ENCODE results near the gene MRPL53.

Gene MRPL53

GRCh38 chr2:74499940-74500577 is 27.6 kb upstream of the MRPL53 start:
- Histone ChIP-seq H3K4me3 (ENCODE audit: insufficient read length, low read depth) (peak overlapping the region; percentile 39), H3K9ac (ENCODE audit: insufficient read length, low read depth) (no peak overlapping the region), H3K4me1 (ENCODE audit: insufficient read depth, insufficient read length) (peaks cover 23% of the 10 kb centered on the region), H3K27me3 (ENCODE audit: insufficient read depth, insufficient read length) (peaks cover 92% of the 10 kb centered on the region), H3K9me3 (ENCODE audit: insufficient read depth, low read length) (no peaks in the 10 kb centered on the region), H3K36me3 (ENCODE audit: insufficient read depth, insufficient read length, low read length) (peaks cover 5% of the 10 kb centered on the region)
- no peak for TF ChIP-seq ZNF274 (IDR thresholded peaks at IDR 0.05; ENCODE audit: low read depth, low read length)
- no peak for TF ChIP-seq SUZ12 (IDR thresholded peaks at IDR 0.05; ENCODE audit: extremely low read depth, insufficient read depth, insufficient read length)
- DNase-seq (ENCODE audit: low read depth, low spot score), result no peak

DNA sequence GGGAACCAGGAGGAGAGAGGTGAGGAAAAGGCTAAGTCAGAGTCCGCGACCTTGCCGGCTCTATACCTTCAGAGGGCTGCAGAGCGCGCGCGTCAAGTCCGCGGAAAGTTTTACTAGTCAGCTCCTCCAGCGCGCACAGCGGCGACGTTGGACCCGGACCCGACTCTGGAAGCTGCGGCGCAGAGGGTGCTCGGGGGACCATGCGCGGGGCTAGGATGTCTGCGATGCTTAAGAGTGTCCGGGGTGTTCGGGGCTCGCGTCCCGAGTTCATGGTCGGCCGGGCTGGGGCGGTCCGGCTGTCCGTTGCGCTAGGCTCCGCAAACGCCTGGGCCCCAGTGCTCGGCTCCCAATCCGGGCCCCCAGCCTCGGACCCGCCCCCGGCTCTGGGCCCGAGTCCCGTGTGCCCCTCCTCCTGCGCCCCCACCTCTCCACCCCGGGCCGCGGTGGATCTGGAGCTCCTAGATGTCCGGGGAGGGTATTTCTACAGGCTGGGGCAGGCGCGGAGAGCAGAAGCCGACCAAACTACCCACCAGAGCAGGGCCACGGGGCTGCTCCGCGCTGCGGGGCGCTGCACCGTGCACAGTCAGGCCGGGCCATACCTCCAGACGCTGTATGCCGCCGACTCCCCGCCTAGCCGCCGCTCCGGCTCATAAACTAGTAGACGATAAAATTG is 26.9 kb upstream of the MRPL53 start, which contains the start of gene LBX2:
TSS of gene LBX2 (minus strand) at position 337 of the 673 bp plus-strand sequence. CDS start at position 271, 66 bp downstream.
- no peak for DNase-seq (ENCODE audit: low read depth, low spot score)
- no peaks in the 10 kb centered on the region for H3K9me3 ChIP-seq (ENCODE audit: insufficient read depth, low read length)
- peak within 1 kb of the TSS; percentile 39 for H3K4me3 ChIP-seq (ENCODE audit: insufficient read length, low read depth)
- no peak for TF ChIP-seq YY1 (IDR thresholded peaks at IDR 0.05; ENCODE audit: insufficient read depth, insufficient read length)
- TF ChIP-seq SUZ12 (IDR thresholded peaks at IDR 0.05; ENCODE audit: extremely low read depth, insufficient read depth, insufficient read length), result peak; percentile 42
- peak within 1 kb of the TSS; percentile 50 for H3K9ac ChIP-seq (ENCODE audit: insufficient read length, low read depth)
- H3K4me1 ChIP-seq (ENCODE audit: insufficient read depth, insufficient read length), result peaks cover 23% of the 10 kb centered on the region
- peaks cover 92% of the 10 kb centered on the region for H3K27me3 ChIP-seq (ENCODE audit: insufficient read depth, insufficient read length)
- H3K36me3 ChIP-seq (ENCODE audit: insufficient read depth, insufficient read length, low read length), result peaks cover 2% of the 10 kb centered on the region

- peak overlapping the region; percentile 33 for H3K9ac ChIP-seq (ENCODE audit: insufficient read length, low read depth)
- H3K4me1 ChIP-seq (ENCODE audit: insufficient read depth, insufficient read length), result peaks cover 23% of the 10 kb centered on the region
- peaks cover 85% of the 10 kb centered on the region for H3K27me3 ChIP-seq (ENCODE audit: insufficient read depth, insufficient read length)
- no peaks in the 10 kb centered on the region for H3K9me3 ChIP-seq (ENCODE audit: insufficient read depth, low read length)
- peak overlapping the region; percentile 39 for H3K4me3 ChIP-seq (ENCODE audit: insufficient read length, low read depth)
- TF ChIP-seq ZNF274 (IDR thresholded peaks at IDR 0.05; ENCODE audit: low read depth, low read length) (no peak), YY1 (IDR thresholded peaks at IDR 0.05; ENCODE audit: insufficient read depth, insufficient read length) (no peak), SUZ12 (IDR thresholded peaks at IDR 0.05; ENCODE audit: extremely low read depth, insufficient read depth, insufficient read length) (peak; percentile 18)
- peaks cover 9% of the 10 kb centered on the region for H3K36me3 ChIP-seq (ENCODE audit: insufficient read depth, insufficient read length, low read length)
- no peak for DNase-seq (ENCODE audit: low read depth, low spot score)
Observed at GRCh38 chr2:74498500-74499266, 26.2 kb upstream of the MRPL53 start.

GRCh38 chr2:74497777-74498499 is 25.5 kb upstream of the MRPL53 start:
- DNase-seq (ENCODE audit: low read depth, low spot score), result no peak
- H3K9me3 ChIP-seq (ENCODE audit: insufficient read depth, low read length), result no peaks in the 10 kb centered on the region
- peak overlapping the region; percentile 74 for H3K9ac ChIP-seq (ENCODE audit: insufficient read length, low read depth)
- H3K4me1 ChIP-seq (ENCODE audit: insufficient read depth, insufficient read length), result peaks cover 23% of the 10 kb centered on the region
- H3K4me3 ChIP-seq (ENCODE audit: insufficient read length, low read depth), result peak overlapping the region; percentile 39
- H3K27me3 ChIP-seq (ENCODE audit: insufficient read depth, insufficient read length), result peaks cover 78% of the 10 kb centered on the region
- H3K36me3 ChIP-seq (ENCODE audit: insufficient read depth, insufficient read length, low read length), result peaks cover 16% of the 10 kb centered on the region
- TF ChIP-seq ZNF274 (IDR thresholded peaks at IDR 0.05; ENCODE audit: low read depth, low read length), result no peak
- no peak for TF ChIP-seq SUZ12 (IDR thresholded peaks at IDR 0.05; ENCODE audit: extremely low read depth, insufficient read depth, insufficient read length)
- no peak for TF ChIP-seq YY1 (IDR thresholded peaks at IDR 0.05; ENCODE audit: insufficient read depth, insufficient read length)

DNA sequence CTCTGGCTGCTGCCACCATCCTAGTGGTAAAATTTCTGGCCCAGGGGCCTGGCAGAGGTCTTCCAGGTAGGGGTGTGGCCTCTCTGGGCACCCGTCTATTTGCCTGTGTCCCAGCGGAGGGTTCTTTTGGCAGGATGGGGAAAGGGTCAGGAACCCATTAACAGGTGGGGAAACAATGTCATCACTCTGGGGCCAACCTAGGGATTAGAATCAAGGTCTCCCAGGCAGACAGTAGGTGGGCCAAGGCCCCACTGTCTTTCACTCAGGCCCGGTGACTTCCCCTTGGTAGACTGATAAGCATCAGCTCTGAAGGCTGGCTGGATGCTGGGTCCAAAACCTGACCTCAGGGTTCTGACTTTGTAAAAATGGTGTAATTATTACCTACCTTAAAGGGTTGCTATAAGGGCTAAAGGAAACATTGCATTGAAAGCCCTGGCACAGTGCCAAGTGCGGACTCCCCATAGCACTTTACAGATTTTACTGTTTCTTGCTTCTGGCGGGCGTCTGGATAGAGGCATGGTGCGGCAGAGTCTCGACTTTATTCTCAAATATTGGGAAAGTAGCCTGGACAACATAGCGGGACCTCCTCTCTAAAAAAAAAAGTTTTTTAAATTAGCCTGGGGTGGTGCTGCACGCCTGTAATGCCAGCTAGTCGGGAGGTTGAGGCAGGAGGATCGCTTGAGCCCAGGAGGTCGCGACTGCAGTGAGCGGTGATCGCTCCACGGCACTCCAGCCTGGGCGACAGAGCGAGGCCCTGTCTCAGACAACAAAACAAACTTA is 24.7 kb upstream of the MRPL53 start:
- Histone ChIP-seq H3K36me3 (ENCODE audit: insufficient read depth, insufficient read length, low read length) (peaks cover 23% of the 10 kb centered on the region), H3K9me3 (ENCODE audit: insufficient read depth, low read length) (no peaks in the 10 kb centered on the region), H3K9ac (ENCODE audit: insufficient read length, low read depth) (peak overlapping the region; percentile 74), H3K4me3 (ENCODE audit: insufficient read length, low read depth) (no peak overlapping the region), H3K27me3 (ENCODE audit: insufficient read depth, insufficient read length) (peaks cover 70% of the 10 kb centered on the region), H3K4me1 (ENCODE audit: insufficient read depth, insufficient read length) (peaks cover 23% of the 10 kb centered on the region)
- DNase-seq (ENCODE audit: low read depth, low spot score), result no peak
- TF ChIP-seq ZNF274 (IDR thresholded peaks at IDR 0.05; ENCODE audit: low read depth, low read length) (no peak), YY1 (IDR thresholded peaks at IDR 0.05; ENCODE audit: insufficient read depth, insufficient read length) (no peak)

GRCh38 chr2:74495440-74495839 is 23.0 kb upstream of the MRPL53 start:
- no peak for TF ChIP-seq YY1 (IDR thresholded peaks at IDR 0.05; ENCODE audit: insufficient read depth, insufficient read length)
- TF ChIP-seq SUZ12 (IDR thresholded peaks at IDR 0.05; ENCODE audit: extremely low read depth, insufficient read depth, insufficient read length), result no peak
- TF ChIP-seq ZNF274 (IDR thresholded peaks at IDR 0.05; ENCODE audit: low read depth, low read length), result no peak
- Histone ChIP-seq H3K36me3 (ENCODE audit: insufficient read depth, insufficient read length, low read length) (peaks cover 41% of the 10 kb centered on the region), H3K9ac (ENCODE audit: insufficient read length, low read depth) (no peak overlapping the region), H3K4me1 (ENCODE audit: insufficient read depth, insufficient read length) (peaks cover 10% of the 10 kb centered on the region), H3K27me3 (ENCODE audit: insufficient read depth, insufficient read length) (peaks cover 53% of the 10 kb centered on the region), H3K9me3 (ENCODE audit: insufficient read depth, low read length) (no peaks in the 10 kb centered on the region), H3K4me3 (ENCODE audit: insufficient read length, low read depth) (no peak overlapping the region)
- no peak for DNase-seq (ENCODE audit: low read depth, low spot score)

All from NT2/D1 (cell line).